Osteoblast (primary cell): ENCODE results near the gene SCYGR6. TPM values are rescaled to one million over a fixed set of nuclear protein-coding genes. Genes with fewer than 3 reads are reported as not detected.
"Not testable (repeated sequence)": the region's sequence is repeated elsewhere in the genome, so short reads cannot be mapped to it uniquely, and the experiment has no call there.

Source experiments
- DNase-seq: peaks from one replicate; pipeline ENCODE4 v3.0.0; 2011; ENCODE audit warnings: low spot score, mixed read lengths; ENCODE audit not compliant: insufficient read length; ENCODE audit errors: missing footprints
- H2AFZ ChIP-seq: 2 replicates; pipeline ENCODE4 v1.6.0; 2011; ENCODE audit warnings: mild to moderate bottlenecking, low read length
- H3K27ac ChIP-seq: 2 replicates; pipeline ENCODE4 v1.5.1; 2011; ENCODE audit warnings: mild to moderate bottlenecking, low read depth, low read length, moderate library complexity
- H3K27me3 ChIP-seq: 2 replicates; pipeline ENCODE4 v1.6.0; 2012; ENCODE audit warnings: mild to moderate bottlenecking, control low read depth, inconsistent platforms, low read length, moderate library complexity; ENCODE audit not compliant: insufficient read depth
- H3K36me3 ChIP-seq: 2 replicates; pipeline ENCODE4 v1.5.1; 2011; ENCODE audit warnings: mild to moderate bottlenecking, low read length, control low read depth, moderate library complexity; ENCODE audit not compliant: insufficient read depth
- H3K4me1 ChIP-seq: 2 replicates; pipeline ENCODE4 v1.5.1; 2011; ENCODE audit warnings: mild to moderate bottlenecking, low read length, control low read depth, moderate library complexity; ENCODE audit not compliant: insufficient read depth
- H3K4me2 ChIP-seq: 2 replicates; pipeline ENCODE4 v1.6.0; 2011; ENCODE audit warnings: mild to moderate bottlenecking, low read length; ENCODE audit not compliant: insufficient read depth
- H3K4me3 ChIP-seq: fragments of 200-600 bp; sonication (generic); 3 replicates; pipeline ENCODE4 v1.5.1; 2012; ENCODE audit warnings: mild to moderate bottlenecking, low read length, inconsistent platforms; ENCODE audit not compliant: insufficient read depth
- H3K79me2 ChIP-seq: 2 replicates; pipeline ENCODE4 v1.6.0; 2012; ENCODE audit warnings: mild to moderate bottlenecking, low read length, control low read depth, inconsistent platforms; ENCODE audit not compliant: insufficient read depth
- H3K9me3 ChIP-seq: 2 replicates; pipeline ENCODE4 v1.5.1; 2011; ENCODE audit warnings: low read depth, low read length, control low read depth
- H4K20me1 ChIP-seq: 2 replicates; pipeline ENCODE4 v1.6.0; 2012; ENCODE audit warnings: mild to moderate bottlenecking, low read length, control low read depth; ENCODE audit not compliant: insufficient read depth
- total RNA-seq: library from RNA; depleted of rRNA; stranded (reverse); fragments of >200 nt; gene quantifications from 2 replicates; pipeline ENCODE4 v1.2.3, GENCODE V29; 2012
- TF ChIP-seq, protein P1 (sequence below): IDR thresholded peaks from 2 replicates; pipeline ENCODE4 v1.5.1; 2011; ENCODE audit warnings: mild to moderate bottlenecking, low read depth, low read length, moderate library complexity; ENCODE audit errors: extremely low read depth

Gene SCYGR6
- total RNA-seq, 1 donor, result not detected

- H3K4me3 ChIP-seq, result no peak overlapping the region
- H3K27ac ChIP-seq, result no peak overlapping the region
- no peaks in the 10 kb centered on the region for H3K4me1 ChIP-seq
- DNase-seq, result no peak
- TF ChIP-seq, protein P1, sequence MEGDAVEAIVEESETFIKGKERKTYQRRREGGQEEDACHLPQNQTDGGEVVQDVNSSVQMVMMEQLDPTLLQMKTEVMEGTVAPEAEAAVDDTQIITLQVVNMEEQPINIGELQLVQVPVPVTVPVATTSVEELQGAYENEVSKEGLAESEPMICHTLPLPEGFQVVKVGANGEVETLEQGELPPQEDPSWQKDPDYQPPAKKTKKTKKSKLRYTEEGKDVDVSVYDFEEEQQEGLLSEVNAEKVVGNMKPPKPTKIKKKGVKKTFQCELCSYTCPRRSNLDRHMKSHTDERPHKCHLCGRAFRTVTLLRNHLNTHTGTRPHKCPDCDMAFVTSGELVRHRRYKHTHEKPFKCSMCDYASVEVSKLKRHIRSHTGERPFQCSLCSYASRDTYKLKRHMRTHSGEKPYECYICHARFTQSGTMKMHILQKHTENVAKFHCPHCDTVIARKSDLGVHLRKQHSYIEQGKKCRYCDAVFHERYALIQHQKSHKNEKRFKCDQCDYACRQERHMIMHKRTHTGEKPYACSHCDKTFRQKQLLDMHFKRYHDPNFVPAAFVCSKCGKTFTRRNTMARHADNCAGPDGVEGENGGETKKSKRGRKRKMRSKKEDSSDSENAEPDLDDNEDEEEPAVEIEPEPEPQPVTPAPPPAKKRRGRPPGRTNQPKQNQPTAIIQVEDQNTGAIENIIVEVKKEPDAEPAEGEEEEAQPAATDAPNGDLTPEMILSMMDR, result no peak
- H3K79me2 ChIP-seq, result no peaks in the 10 kb centered on the region
- no peak overlapping the region for H3K4me2 ChIP-seq
- no peaks in the 10 kb centered on the region for H3K36me3 ChIP-seq
- no peaks in the 10 kb centered on the region for H4K20me1 ChIP-seq
- no peaks in the 10 kb centered on the region for H3K9me3 ChIP-seq
- H3K27me3 ChIP-seq, result no peaks in the 10 kb centered on the region
- peak overlapping the region; percentile 5 for H2AFZ ChIP-seq
These were observed 35.0 kb upstream of the SCYGR6 start for GRCh38 chr2:227759411-227760118.

DNA sequence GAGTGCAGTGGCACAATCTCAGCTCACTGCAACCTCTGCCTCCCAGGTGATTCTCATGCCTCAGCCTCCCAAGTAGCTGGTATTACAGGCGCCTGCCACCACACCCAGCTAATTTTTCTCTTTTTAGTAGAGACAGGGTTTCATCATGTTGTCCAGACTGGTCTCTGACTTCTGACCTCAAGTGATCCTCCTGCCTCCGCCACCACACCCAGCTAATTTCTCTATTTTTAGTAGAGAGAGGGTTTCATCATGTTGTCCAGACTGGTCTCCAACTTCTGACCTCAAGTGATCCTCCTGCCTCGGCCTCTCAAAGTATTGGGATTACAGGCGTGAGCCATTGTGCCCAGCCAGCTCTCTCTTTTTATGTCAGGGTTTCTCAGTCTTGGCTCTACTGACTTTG lies 31.7 kb upstream of the SCYGR6 start:
- not testable (repeated sequence) for H3K4me1 ChIP-seq, H3K36me3 ChIP-seq, H3K4me2 ChIP-seq, H4K20me1 ChIP-seq, H2AFZ ChIP-seq, H3K79me2 ChIP-seq, H3K9me3 ChIP-seq, DNase-seq, H3K27ac ChIP-seq, H3K4me3 ChIP-seq, H3K27me3 ChIP-seq

- Histone ChIP-seq H3K27ac (no peak overlapping the region), H4K20me1 (no peaks in the 10 kb centered on the region), H3K4me1 (no peaks in the 10 kb centered on the region), H3K9me3 (no peaks in the 10 kb centered on the region), H3K4me2 (no peak overlapping the region), H3K27me3 (no peaks in the 10 kb centered on the region), H3K36me3 (no peaks in the 10 kb centered on the region), H3K79me2 (no peaks in the 10 kb centered on the region), H2AFZ (no peak overlapping the region), H3K4me3 (no peak overlapping the region)
- no peak for DNase-seq
- TF ChIP-seq, protein P1, result peak; percentile 48
These were observed 23.5 kb upstream of the SCYGR6 start for GRCh38 chr2:227748079-227748478.

DNA sequence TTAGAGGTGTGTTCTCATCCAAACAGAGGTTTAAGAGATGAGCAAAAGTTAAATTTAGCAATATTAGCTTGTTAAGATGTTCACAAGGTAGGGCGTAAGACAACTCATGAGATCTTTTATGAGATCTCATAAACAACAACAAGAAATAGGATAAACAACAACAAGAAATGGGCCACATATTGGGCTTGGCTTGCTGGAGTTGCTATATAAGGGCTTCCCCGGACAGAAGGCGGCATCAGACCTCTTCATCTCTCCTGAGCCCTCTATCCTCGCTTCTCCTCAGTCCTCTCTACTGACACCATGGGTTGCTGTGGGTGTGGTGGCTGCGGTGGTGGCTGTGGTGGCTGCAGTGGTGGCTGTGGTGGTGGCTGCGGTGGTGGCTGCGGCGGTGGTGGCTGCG lies 21.0 kb upstream of the SCYGR6 start, which contains the start of gene SCYGR8:
Gene SCYGR8 (plus strand): TSS at position 301 of the 400 bp plus-strand sequence. CDS start 0 bp downstream, at position 301.
- H3K9me3 ChIP-seq, result no peaks in the 10 kb centered on the region
- TF ChIP-seq, protein P1, result no peak
- no peak for DNase-seq
- H3K36me3 ChIP-seq, result no peaks in the 10 kb centered on the region
- H2AFZ ChIP-seq, result no peak within 1 kb of the TSS
- H3K27ac ChIP-seq, result no peak within 1 kb of the TSS
- no peaks in the 10 kb centered on the region for H3K4me1 ChIP-seq
- H3K4me2 ChIP-seq, result no peak within 1 kb of the TSS
- H3K79me2 ChIP-seq, result no peaks in the 10 kb centered on the region
- H3K4me3 ChIP-seq, result no peak within 1 kb of the TSS
- no peaks in the 10 kb centered on the region for H3K27me3 ChIP-seq
- H4K20me1 ChIP-seq, result no peaks in the 10 kb centered on the region
